ENCODE results near the gene COL13A1. TPM values are rescaled to one million over a fixed set of nuclear protein-coding genes. Genes with fewer than 3 reads are reported as not detected.

Gene COL13A1
- total and polyA plus RNA-seq, 12 donors = 0.54 to 7.6 (median 1.9) TPM

DNA sequence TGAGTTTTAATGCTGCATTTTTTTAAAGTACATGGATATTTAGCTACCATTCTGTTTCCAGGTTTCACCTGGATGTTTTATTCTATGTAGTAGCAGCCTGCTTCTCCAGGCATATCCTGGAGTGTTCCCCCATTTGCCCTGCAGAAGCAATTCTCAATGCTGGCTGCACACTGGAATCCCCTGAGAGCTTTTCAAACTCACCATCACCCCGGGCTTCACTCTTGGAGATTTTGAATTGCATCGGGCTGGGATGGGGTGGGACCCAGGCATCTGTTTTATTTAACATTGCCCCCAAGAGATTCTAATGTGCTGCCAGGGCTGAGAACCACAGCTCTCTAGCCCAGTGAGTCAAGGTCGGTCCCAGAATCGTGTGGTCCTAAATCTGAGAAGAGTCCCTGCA is 137.8 kb downstream of the COL13A1 start:
- intact Hi-C loops (cut with DNase I) = no loop called here
- H3K27ac ChIP-seq = no peak overlapping the region
- no peaks in the 10 kb centered on the region for H3K4me1 ChIP-seq (replicated peaks in 1 of 2)
- no peaks in the 10 kb centered on the region for H3K36me3 ChIP-seq (replicated peaks in 1 of 2)
- TF ChIP-seq POLR2A (IDR thresholded peaks at IDR 0.05) = no peak
- TF ChIP-seq, protein P1, sequence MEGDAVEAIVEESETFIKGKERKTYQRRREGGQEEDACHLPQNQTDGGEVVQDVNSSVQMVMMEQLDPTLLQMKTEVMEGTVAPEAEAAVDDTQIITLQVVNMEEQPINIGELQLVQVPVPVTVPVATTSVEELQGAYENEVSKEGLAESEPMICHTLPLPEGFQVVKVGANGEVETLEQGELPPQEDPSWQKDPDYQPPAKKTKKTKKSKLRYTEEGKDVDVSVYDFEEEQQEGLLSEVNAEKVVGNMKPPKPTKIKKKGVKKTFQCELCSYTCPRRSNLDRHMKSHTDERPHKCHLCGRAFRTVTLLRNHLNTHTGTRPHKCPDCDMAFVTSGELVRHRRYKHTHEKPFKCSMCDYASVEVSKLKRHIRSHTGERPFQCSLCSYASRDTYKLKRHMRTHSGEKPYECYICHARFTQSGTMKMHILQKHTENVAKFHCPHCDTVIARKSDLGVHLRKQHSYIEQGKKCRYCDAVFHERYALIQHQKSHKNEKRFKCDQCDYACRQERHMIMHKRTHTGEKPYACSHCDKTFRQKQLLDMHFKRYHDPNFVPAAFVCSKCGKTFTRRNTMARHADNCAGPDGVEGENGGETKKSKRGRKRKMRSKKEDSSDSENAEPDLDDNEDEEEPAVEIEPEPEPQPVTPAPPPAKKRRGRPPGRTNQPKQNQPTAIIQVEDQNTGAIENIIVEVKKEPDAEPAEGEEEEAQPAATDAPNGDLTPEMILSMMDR (IDR thresholded peaks at IDR 0.05) = no peak
- no peaks in the 10 kb centered on the region for H3K27me3 ChIP-seq
- no peak for DNase-seq
- WGBS, 4 donors = 75 to 84% (median 83%) methylated on average over 4 of the region's 4 CpGs
- H3K4me3 ChIP-seq = no peak overlapping the region
- no peaks in the 10 kb centered on the region for H3K9me3 ChIP-seq (replicated peaks in 1 of 3)

DNA sequence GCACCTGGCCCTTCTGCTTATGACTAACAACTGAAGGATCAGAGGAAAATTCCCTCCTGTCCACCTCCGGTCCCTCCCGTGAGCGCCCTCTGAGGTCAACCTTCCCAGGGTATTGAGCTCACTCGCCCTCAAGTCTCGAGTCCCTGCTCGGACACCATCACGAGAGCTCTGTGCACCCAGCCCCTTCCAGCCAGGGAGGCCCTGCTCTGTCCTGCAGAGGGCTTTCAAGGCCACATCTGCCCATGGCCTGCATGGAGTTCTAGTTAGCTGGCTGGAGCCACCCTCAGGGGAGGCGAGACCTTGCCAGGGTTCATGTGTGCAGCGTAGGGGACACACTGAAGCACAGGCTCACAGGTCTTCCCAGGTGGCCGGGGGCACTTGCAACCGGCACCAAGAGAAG is 140.0 kb downstream of the COL13A1 start:
- Histone ChIP-seq H3K4me1 (replicated peaks in 1 of 2) (no peaks in the 10 kb centered on the region), H3K4me3 (no peak overlapping the region), H3K27ac (no peak overlapping the region), H3K27me3 (no peaks in the 10 kb centered on the region), H3K9me3 (replicated peaks in 1 of 3) (no peaks in the 10 kb centered on the region), H3K36me3 (replicated peaks in 1 of 2) (no peaks in the 10 kb centered on the region)
- no peak for DNase-seq
- TF ChIP-seq POLR2A (IDR thresholded peaks at IDR 0.05) = no peak
- TF ChIP-seq, protein P1 (IDR thresholded peaks at IDR 0.05) = no peak
- 84 to 88% (median 86%) methylated on average over 6 to 11 of the region's 11 CpGs for WGBS, 4 donors
- intact Hi-C loops (cut with DNase I) = no loop called here

DNA sequence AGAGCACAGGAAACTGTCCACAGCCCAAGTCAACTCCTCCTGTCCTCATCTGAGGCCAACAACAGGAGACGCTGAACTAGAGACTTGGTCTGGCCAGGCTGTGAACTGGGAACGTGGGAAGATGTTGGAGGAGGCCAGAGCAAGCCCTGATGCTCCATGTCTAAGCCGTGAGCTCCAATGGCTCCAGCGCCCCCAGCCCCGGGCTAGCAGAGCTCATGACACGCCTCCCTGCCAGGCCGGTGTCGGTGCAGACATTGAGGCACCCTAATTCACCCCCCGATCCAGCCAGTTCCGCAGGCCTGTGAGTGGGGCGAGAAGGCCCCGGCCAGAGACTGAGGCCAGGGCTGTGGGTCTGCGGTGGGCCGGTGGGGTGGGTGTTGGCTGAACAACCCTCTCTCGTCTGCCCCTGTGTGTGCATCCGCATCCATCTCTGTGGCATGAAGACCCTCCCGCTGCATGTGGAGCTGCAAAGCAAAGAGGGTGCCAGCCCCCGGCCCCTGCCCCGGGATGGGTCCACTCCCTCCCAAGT is 141.7 kb downstream of the COL13A1 start:
- no peak for DNase-seq
- intact Hi-C loops (cut with DNase I) = no loop called here
- no peaks in the 10 kb centered on the region for H3K4me1 ChIP-seq (replicated peaks in 1 of 2)
- no peak overlapping the region for H3K4me3 ChIP-seq
- H3K27me3 ChIP-seq = no peaks in the 10 kb centered on the region
- WGBS, 4 donors = 79 to 96% (median 94%) methylated on average over 6 to 19 of the region's 19 CpGs
- TF ChIP-seq, protein P1 (IDR thresholded peaks at IDR 0.05) = no peak
- no peak for TF ChIP-seq POLR2A (IDR thresholded peaks at IDR 0.05)
- H3K9me3 ChIP-seq (replicated peaks in 1 of 3) = no peaks in the 10 kb centered on the region
- no peak overlapping the region for H3K27ac ChIP-seq
- H3K36me3 ChIP-seq (replicated peaks in 1 of 2) = no peaks in the 10 kb centered on the region

DNA sequence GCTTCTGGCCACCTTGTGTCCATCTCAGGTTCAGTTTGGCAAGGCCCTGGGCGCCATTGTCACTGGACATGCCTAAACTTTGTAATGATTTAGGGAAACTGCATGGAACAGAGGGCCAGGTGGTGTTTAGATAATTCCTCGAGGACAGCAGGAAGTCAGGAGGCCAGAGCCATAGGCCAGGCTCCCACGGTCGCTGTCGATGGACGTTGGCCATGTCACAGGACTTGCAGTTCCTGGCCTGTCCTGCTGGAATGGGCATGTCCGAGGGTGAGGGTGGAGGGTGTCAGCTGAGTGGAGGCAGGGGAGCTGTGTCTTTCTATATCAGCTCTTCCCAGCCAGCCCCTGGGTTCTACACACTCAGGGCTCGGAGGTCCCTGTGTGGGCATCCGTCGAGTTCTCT is 143.1 kb downstream of the COL13A1 start:
- intact Hi-C loops (cut with DNase I) = no loop called here
- no peak for DNase-seq
- H3K4me1 ChIP-seq (replicated peaks in 1 of 2) = no peaks in the 10 kb centered on the region
- no peaks in the 10 kb centered on the region for H3K36me3 ChIP-seq (replicated peaks in 1 of 2)
- H3K4me3 ChIP-seq = no peak overlapping the region
- TF ChIP-seq POLR2A (IDR thresholded peaks at IDR 0.05) = no peak
- TF ChIP-seq, protein P1 (IDR thresholded peaks at IDR 0.05) = no peak
- no peak overlapping the region for H3K27ac ChIP-seq
- 70 to 85% (median 78%) methylated on average over 7 to 10 of the region's 10 CpGs for WGBS, 4 donors
- no peaks in the 10 kb centered on the region for H3K9me3 ChIP-seq (replicated peaks in 1 of 3)
- H3K27me3 ChIP-seq = no peaks in the 10 kb centered on the region

All from adrenal gland (tissue), 12 donors.